Right lobe of liver (tissue), 4 donors: ENCODE results near the gene PLS3.

Experiments
- POLR2A ChIP-seq: fragments of 450-650 bp; IDR thresholded peaks from one replicate; pipeline ENCODE4 v1.6.1; 2017; ENCODE audit warnings: antibody characterized with exemption, mild to moderate bottlenecking
- TF ChIP-seq, protein P1 (sequence below), 4 donors: fragments of 200-600 bp in 3 of 4; fragments of 450-650 bp in 1 of 4; IDR thresholded peaks; one replicate each; pipeline versions ENCODE4 v1.5.1 to v1.8.0; 2016 to 2022; ENCODE audit warnings: antibody characterized with exemption in 4 of 4, mild to moderate bottlenecking in 2 of 4
- donor health status: DM: no; HTN: no; CAD: no.
- donor health status: DM: no; HTN: no; CAD: no.
- donor health status: DM: no; HTN: yes; CAD: no.

GRCh38 chrX:115561605-115562479 is 868 bp downstream of the PLS3 start:
- TF ChIP-seq, protein P1, sequence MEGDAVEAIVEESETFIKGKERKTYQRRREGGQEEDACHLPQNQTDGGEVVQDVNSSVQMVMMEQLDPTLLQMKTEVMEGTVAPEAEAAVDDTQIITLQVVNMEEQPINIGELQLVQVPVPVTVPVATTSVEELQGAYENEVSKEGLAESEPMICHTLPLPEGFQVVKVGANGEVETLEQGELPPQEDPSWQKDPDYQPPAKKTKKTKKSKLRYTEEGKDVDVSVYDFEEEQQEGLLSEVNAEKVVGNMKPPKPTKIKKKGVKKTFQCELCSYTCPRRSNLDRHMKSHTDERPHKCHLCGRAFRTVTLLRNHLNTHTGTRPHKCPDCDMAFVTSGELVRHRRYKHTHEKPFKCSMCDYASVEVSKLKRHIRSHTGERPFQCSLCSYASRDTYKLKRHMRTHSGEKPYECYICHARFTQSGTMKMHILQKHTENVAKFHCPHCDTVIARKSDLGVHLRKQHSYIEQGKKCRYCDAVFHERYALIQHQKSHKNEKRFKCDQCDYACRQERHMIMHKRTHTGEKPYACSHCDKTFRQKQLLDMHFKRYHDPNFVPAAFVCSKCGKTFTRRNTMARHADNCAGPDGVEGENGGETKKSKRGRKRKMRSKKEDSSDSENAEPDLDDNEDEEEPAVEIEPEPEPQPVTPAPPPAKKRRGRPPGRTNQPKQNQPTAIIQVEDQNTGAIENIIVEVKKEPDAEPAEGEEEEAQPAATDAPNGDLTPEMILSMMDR (IDR thresholded peaks at IDR 0.05) = no peak
- TF ChIP-seq POLR2A = no peak
